RWPE1 (cell line): ENCODE measurements around the gene CEP41.
"Not testable (repeated sequence)": the region's sequence is repeated elsewhere in the genome, so short reads cannot be mapped to it uniquely, and the experiment has no call there.

Experiments used
- CTCF ChIA-PET: fragments of 350-600 bp; sonication (Branson Sonifier 250); formaldehyde crosslinking; extraction: SDS; loops from one replicate; lab custom pipeline; 2021; lab: Yijun Ruan, JAX
- POLR2A ChIA-PET: fragments of 400-600 bp; formaldehyde crosslinking; extraction: SDS; loops from one replicate; lab custom pipeline; 2020; ENCODE audit warnings: antibody characterized with exemption; ENCODE audit not compliant: low non-redundant PET; lab: Yijun Ruan, JAX
- DNase-seq: peaks from one replicate; pipeline ENCODE4 v3.0.0; 2012; ENCODE audit warnings: low spot score
- H3K27ac ChIP-seq: fragments of 450-650 bp; 2 replicates; pipeline ENCODE4 v1.5.1; 2017
- CTCF ChIP-seq: fragments of 450-650 bp; conservative IDR thresholded peaks from 2 replicates; pipeline ENCODE4 v1.5.1; 2017; ENCODE audit warnings: low read depth, mild to moderate bottlenecking

The CEP41 gene

GRCh38 chr7:130463553-130464434, 23.0 kb upstream of the CEP41 start:
- DNase-seq, result no peak
- TF ChIP-seq CTCF, result no peak
- ChIA-PET POLR2A (no interaction called here), CTCF (no interaction called here)
- H3K27ac ChIP-seq, result no peak overlapping the region

DNA sequence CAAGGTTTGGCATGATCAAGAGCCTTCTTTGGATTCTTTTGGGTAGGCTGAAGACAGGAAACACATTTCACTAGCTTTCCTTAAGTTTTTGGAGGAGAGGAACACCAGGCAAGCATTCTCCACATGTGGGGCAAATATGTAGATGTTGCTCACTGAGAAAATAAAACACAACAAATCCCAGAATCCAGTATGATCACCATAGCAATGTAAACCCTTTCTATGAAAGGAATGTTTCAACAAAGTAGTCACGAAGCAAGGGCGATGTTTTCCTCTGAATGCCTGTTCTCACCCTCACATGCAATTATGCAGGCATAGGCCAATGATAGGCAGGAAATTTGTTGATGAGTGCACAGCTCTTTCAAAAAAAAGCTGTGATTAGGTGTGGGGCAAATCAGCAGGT, 20.5 kb upstream of the CEP41 start:
- no peak overlapping the region for H3K27ac ChIP-seq
- POLR2A ChIA-PET, result no interaction called here
- TF ChIP-seq CTCF, result no peak
- CTCF ChIA-PET, result no interaction called here
- DNase-seq, result no peak

DNA sequence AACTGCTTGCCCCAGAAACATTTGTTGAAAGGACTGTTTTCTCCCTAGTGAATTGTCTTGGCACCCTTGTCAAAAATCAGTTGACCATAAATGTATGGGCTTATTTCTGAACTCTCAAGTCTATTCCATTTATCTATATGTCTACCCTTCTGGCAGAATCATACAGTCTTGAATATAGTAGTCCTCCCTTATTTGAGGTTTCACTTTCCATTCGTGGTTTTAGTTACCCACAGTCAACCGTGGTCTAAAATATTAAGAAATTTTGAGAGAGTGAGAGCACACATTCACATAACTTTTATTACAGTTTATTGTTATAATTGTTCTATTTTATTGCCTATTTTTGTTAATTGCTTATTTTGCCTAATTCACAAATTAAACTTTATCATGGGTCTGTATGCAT, 17.4 kb upstream of the CEP41 start:
- POLR2A ChIA-PET, result no interaction called here
- CTCF ChIA-PET, result no interaction called here
- no peak for DNase-seq
- no peak for TF ChIP-seq CTCF
- no peak overlapping the region for H3K27ac ChIP-seq

DNA sequence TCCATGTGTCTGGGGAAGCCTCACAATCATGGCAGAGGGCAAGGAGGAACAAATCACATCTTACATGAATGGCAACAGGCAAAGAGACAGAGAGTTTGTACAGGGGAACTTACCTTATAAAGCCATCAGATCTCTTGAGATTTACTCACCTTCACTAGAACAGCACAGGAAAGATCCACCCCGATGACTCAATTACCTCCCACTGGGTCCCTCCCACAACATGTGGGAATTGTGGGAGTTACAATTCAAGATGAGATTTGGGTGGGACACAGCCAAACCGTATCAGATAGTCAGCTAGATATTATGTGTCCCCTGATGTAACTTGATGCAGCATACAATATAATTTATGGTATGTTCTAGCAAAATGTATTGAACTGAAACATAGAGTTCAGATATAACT, 14.1 kb upstream of the CEP41 start:
- POLR2A ChIA-PET, result no interaction called here
- H3K27ac ChIP-seq, result no peak overlapping the region
- no peak for DNase-seq
- CTCF ChIA-PET, result no interaction called here
- no peak for TF ChIP-seq CTCF

GRCh38 chr7:130452951-130453350, 12.1 kb upstream of the CEP41 start:
- CTCF ChIA-PET, result no interaction called here
- POLR2A ChIA-PET, result no interaction called here
- no peak for TF ChIP-seq CTCF
- H3K27ac ChIP-seq, result no peak overlapping the region
- DNase-seq, result no peak

DNA sequence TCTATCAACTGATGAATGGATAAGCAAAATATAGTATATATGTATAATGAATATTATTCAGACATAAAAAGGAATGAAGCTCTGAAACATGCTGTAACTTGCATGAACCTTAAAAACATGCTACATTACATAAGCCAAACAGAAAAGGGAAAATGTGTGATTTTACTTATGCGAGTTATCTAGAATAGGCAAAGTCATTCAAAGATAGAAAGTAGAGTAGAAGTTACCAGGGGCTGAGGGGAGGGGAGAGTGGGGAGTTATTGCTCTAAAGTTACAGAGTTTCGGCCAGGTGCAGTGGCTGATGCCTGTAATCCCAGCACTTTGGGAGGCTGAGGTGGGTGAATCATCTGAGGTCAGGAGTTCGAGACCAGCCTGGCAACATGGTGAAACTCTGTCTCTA, 10.5 kb upstream of the CEP41 start:
- CTCF ChIA-PET, POLR2A ChIA-PET, DNase-seq, H3K27ac ChIP-seq: not testable (repeated sequence)

- no peak overlapping the region for H3K27ac ChIP-seq
- DNase-seq, result no peak
- CTCF ChIA-PET, result interaction anchor here (0.6 kb wide), 1 partner anchor 227 kb away, joined by 3 read pairs; no protein-coding TSS in a partner anchor
- POLR2A ChIA-PET, result no interaction called here
- TF ChIP-seq CTCF, result no peak
Measured at GRCh38 chr7:130446259-130446658, 5.4 kb upstream of the CEP41 start.
